ENCODE measurements around the gene CRYGD.
"Not testable (repeated sequence)": the region's sequence is repeated elsewhere in the genome, so short reads cannot be mapped to it uniquely, and the experiment has no call there.

CRYGD gene

DNA sequence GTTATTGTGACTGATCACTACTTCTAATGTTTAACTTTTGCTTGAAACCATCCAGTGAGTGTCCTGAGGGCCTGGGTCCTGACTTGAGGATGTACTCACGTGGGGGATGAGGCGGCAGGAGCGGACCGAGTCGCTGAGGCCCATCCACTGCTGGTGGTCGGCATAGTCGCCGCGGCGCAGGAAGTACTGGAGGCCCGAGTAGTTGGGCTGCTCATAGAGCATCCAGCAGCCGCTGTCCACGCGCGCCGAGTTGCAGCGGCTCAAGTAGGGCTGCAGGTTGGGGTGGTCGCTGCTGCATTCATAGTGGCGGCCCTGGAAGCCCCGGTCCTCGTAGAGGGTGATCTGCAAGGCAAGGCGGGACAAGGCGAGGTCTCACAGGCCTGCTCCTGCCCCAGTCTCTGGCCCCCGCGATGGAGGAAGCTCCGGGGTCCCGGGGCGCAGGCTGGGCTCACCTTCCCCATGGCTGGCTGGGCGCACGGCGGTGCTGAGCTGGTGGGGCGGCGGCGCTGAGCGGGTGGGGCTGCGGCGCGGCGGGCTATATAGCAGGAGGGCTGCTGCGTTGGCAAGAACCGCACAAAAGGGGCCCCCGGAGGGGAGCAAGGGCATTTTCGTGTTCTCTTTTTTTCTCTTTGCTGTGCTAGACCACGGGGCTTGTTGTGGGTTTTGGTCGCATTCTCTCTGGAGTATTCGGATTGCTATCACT lies at the start of gene CRYGD:
CRYGD (minus strand) TSS at position 512 of the 703 bp plus-strand sequence; CDS start at position 461, 51 bp downstream.
- DNase-seq (ENCODE audit: low read depth in 2 of 2): not testable (repeated sequence)

DNA sequence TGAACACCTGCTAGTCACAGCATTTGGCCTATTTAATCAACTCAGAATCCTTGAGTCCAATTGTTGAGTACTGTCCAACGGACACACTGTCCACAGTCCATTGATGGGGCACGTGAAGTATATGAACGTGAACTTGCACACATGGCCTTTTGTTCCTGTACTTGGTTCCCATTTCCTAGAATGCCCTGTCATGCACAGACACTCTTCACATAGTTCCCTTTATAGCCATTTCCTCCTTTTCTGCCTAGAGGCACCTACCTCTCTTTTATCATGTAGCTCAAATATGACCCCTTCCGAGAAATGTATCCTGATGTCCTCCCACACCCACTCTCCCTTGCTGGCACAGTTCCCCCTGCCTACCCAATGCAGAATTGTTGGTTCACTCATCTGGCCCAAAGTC lies 47.8 kb upstream of the CRYGD start:
- no peak for DNase-seq (ENCODE audit: low read depth in 2 of 2)

DNA sequence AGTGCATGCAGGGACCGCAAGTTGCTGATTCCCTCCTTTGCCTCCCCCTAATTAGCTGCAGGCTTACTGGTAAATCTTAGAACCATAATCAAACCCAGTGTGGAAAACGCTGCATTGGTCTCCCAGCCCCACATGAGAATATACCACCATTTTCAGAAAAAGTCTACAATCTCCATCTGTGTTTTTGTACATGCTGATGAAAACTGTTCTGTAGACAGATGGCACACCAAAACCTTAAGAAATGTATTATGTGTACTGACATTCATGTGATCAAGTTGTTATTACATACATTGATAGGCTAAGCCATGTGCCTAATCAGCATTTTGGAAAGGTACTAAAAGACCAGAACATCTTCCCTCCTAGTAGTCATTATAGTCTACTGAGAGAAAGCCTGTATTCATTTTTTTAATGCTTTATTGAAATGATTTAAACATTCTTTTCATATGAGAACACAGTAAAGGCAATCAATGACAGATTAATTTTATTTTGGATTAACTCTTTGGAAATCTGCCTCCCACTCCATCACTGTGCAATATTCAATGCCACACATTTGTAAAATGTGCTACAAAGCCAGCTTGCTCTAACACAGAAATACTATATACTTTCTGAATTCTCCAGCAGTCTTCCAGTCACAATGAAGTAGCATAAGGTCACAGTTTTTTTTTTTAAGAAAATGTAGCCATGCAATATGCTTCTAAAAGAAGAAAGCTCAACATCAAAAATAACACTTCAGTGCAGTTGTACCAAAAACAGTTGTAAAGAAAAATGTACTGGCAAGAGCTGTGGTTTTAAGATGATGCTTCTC lies 40.8 kb upstream of the CRYGD start:
- no peak for DNase-seq (ENCODE audit: low read depth in 2 of 2)

DNA sequence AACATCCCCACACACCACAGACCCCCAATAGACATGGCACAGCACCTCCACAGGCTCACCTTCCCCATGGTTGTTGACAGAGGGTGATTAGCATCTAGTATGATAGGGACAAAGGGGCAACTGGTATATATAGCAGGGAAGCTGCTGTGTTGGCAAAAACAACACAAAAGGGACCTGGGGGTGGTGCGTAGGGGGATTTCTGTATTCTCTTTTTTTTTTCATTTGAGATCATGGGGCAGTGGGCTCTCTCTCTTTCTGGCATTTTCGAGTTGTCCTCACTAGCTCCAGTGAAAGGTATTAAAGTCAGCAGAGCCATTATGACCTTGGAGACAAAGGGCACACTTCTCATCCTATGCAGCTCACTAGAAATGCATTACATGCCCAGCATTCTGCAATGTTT lies 39.2 kb upstream of the CRYGD start, which contains the start of gene CRYGA:
CRYGA (minus strand) TSS at position 101 of the 400 bp plus-strand sequence; CDS start at position 68, 33 bp downstream.
- no peak for DNase-seq (ENCODE audit: low read depth in 2 of 2)

DNA sequence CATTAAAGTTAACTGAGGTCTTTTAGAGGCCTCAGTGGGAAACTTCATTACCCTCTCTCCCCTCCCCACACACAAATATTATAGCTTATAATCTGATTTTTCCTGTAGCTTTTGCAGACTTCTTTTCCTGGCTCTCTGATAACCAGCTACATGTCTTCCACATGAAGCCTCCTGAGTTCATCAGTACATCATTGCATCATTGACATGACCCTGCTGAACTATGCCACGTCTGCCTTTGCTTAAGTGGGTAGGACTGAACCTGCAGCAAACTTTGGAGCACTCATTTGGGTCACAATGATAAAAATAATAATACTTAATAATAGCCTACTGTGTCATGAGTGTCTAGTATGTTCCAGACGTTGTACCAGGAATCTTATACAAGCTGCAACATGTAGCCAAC lies 32.1 kb upstream of the CRYGD start:
- DNase-seq (ENCODE audit: low read depth in 2 of 2): no peak

DNA sequence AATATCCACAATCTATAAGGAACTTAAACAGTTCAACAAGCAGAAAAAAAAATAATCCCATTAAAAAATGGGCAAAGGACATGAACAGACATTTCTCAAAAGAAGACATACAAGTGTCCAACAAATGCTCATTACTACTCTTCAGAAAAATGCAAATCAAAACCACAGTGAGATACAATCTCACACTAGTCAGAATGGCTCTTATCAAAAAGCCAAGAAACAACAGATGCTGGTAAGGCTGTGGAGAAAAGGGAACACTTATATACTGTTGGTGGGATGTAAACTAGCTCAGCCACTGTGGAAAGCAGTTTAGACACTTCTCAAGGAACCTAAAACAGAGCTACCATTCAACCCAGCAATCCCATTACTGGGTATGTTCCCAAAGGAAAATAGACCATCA lies 28.8 kb upstream of the CRYGD start:
- DNase-seq (ENCODE audit: low read depth in 2 of 2): no peak

DNA sequence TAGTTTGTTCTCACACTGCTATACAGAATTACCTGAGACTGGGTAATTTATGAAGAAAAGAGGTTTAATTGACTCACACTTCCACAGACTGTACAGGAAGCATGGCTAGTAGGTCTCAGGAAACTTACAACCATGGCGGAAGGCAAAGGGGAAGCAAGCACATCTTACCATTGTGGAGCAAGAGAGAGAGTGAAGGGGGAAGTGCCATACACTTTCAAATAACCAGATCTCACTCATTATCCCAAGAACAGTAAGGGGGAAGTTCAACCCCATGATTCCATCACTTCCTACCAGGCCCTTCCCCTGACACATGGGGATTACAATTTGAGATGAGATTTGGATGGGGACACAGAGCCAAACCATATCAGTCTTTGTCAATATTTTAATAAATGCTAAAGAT lies 26.6 kb upstream of the CRYGD start:
- DNase-seq (ENCODE audit: low read depth in 2 of 2): no peak

DNA sequence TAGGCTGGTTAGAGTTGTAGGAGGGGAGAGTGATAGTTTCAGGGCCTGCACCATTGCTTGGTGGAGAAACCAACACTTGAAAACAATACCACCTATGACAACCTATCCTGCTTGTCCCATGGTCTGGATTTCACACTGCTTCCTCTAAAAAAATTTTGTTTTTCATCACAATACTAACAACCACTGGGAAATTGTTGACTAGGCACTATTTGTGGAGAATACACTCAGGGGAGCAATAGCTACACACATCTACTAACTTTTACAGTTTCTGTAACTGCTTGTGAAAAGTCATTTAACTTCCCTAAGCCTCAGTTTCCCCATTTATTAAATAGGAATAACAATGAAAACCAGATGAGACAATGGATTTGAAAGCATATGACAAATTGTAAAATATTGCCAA lies 25.8 kb upstream of the CRYGD start:
- no peak for DNase-seq (ENCODE audit: low read depth in 2 of 2)

DNA sequence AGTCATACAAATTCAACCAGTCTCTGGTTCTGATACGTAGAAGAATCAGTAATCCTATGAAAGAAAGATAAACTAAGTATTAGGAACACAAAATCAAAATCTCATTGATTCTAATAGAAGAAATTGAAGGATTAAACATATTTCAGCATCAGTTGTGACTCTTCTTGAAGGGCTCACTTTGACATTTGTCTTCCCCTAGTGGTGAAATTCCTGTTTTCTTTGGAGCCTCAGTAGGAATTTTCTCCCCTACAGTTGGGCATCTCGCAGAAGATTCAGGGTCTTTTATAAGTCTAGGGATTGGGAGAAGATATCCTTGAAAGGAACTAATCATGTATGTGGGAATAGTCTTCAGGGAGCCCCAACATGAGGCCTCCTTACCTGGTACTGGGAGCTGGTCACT lies 24.5 kb upstream of the CRYGD start:
- DNase-seq (ENCODE audit: low read depth in 2 of 2): no peak

DNA sequence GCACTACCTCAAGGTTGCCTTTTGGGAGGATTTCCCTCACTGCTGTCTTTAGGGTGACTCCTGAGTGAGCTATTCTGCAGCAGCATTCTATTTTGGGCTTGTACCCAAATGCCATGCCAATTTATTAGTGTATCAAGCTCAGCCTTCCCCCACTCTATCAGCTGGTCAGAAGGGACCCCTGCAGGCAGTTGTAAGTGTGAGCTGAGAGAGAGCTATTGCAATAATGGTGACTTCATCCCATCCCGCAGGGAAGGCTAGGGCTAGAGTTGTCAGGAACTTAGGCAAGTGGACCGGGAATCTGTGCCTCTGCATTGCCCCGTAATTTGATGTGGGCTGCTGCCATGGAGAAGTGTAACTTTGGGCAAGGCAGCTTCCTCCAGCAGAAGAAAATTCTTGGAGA lies 23.4 kb upstream of the CRYGD start:
- DNase-seq (ENCODE audit: low read depth in 2 of 2): no peak

DNA sequence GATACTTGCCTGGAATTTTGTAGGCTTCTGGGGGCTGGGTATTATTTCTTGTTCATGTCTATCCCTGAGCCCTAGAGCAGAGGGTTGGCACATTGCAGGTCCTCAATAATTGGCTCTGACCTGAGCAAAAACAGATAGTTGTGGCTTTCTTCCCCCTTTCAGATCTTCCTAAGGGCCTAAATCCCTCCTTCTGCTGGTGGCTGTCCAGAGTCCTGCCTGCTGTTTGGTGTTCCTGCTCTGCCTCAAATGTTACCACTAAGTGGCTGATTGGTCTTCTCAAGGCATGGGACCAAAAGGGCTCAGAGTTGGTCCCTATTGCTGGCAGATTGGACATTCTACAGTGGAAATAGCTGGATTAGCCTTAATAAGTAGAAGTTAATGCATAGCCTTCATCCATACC lies 22.7 kb upstream of the CRYGD start:
- no peak for DNase-seq (ENCODE audit: low read depth in 2 of 2)

DNA sequence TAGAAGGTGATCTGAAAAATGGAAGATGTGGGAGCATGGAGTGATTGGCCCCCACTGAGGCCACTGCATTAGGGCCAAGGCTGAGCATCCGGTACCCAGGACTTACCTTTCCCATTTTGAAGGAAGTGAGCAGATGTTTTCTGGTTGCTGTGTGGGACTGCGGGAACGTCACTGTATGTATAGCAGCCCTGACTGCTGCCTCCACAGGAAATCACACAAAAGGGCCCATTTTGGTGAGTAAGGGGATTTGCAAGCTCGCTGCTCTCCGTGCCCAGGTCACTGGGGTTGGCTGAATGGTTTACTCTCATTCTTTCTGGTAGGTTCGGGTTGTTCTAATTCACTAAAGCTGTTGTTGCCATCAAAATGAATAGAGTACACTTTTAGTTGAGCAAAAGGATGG lies 21.7 kb upstream of the CRYGD start, which contains the start of gene CRYGB:
CRYGB (minus strand) TSS at position 153 of the 400 bp plus-strand sequence; CDS start at position 115, 38 bp downstream.
- DNase-seq (ENCODE audit: low read depth in 2 of 2): no peak

DNA sequence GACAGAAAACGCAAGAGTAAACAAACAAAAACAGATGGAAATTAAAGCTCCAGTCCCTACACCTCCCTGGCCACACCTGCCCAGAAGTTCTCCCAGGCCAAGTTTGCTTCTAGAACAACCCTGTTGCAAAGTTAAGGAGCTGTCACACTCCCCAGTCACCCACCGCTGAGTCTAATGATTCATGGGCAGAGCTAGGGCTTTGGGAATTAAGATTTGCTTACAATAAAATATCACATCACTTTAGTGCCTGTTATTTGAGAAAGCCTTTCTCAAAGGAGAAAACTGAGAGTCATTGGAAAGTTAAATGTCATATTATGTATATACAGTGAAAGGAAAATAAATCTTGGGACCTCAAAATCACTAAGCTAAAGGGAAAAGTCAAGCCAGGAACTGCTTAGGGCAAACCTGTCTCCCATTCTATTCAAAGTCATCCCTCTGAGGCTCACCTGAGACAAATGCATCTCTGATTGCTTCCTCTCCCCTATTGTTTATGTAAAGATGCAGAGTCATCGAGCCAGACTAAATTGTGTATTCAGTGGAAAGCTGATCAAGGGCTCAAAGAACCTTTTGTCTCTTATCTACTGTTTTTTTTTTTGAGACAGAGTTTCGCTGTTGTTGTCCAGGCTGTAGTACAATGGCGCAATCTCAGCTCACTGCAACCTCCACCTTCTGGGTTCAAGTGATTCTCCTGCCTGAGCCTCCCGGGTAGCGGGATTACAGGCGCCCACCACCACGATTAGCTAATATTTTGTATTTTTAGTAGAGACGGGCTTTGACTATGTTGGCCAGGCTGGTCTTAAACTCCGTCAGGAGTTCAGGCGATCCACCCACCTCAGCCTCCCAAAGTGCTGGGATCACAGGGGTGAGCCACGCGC lies 18.8 kb upstream of the CRYGD start:
- DNase-seq (ENCODE audit: low read depth in 2 of 2): no peak

DNA sequence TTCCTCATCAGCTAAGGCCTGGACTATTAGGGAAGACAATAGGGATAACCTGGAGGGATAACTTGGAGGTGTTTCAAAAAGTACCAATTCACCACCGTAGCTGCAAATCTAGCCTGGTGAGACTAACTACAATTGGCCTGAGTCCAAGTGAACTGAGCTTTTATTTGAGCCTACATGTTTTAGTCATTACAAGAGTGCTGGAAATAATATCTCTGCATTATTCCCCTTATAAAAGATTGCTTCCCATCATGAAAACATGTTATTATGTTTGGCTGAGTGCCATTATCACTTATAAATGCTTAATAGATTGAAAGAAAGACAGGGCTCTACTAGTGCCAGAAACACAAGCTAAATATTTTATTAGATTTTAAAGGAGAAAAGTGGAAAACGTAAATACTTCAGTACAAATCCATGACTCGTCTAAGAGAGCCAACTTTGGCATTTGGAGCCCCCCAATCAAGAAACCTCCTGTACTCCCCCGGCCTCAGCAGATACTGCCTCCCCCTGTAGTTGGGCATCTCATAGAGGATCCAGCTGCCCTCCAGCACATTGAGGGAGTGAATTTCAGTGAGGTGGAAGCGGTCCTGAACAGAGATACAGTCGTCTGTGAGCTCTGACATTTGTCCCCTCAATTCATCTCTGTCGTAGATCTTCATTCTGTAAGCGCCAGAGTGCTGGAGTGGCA lies 18.1 kb upstream of the CRYGD start:
- DNase-seq (ENCODE audit: low read depth in 2 of 2): no peak

DNA sequence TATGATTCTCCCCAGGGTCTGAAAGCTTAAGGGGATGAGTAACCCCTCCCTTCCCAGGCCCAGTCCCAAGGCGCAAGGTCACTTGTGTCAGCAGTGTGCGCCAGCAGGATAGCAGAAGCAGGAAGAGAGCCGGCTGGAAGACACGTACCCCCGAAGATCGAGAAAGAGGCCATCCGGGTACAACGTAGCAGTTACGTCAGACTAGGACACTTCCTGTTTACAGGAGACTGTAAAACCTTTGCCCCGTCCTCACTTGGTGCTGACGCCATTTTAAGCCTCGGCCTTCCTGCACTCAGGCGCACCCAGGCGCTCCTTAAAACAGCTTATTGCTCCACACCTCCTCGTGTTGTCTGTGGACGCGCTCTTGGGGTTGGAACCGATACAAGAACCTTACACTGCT lies 15.1 kb upstream of the CRYGD start:
- no peak for DNase-seq (ENCODE audit: low read depth in 2 of 2)

DNA sequence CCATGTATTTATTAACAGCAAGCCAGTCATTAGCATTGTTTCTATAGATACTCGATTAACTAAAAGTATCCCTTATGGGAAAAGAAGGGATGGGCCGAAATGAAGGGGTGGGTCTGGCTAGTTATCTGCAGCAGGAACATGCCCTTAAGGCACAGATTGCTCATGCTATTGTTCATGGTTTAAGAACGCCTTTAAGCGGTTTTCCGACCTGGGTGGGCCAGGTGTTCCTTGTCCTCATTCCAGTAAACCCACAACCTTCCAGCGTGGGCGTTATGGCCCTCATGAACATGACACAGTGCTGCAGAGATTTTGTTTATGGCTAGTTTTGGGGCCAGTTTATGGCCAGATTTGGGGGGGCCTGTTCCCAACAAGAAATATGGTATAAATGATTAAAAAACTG lies 14.0 kb upstream of the CRYGD start:
- DNase-seq (ENCODE audit: low read depth in 2 of 2): not testable (repeated sequence)

DNA sequence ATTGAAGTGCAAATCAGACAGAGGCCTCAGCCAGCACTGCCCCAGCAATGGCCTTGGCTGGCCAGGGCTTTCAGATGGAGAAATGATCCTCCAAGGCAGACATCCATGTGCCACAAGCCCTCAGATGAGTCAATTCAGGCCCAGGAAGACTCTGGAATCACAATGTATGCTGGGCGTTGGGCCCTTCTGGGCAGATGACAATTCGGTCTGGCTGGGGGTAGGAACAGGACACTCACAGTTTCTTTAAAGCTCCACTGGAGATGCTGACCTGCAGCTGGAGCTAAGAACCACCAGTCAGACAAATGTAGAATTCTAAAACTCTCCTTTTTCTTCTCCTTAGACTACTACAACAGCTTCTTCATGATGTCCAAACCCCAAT lies 12.4 kb upstream of the CRYGD start:
- DNase-seq (ENCODE audit: low read depth in 2 of 2): no peak

DNA sequence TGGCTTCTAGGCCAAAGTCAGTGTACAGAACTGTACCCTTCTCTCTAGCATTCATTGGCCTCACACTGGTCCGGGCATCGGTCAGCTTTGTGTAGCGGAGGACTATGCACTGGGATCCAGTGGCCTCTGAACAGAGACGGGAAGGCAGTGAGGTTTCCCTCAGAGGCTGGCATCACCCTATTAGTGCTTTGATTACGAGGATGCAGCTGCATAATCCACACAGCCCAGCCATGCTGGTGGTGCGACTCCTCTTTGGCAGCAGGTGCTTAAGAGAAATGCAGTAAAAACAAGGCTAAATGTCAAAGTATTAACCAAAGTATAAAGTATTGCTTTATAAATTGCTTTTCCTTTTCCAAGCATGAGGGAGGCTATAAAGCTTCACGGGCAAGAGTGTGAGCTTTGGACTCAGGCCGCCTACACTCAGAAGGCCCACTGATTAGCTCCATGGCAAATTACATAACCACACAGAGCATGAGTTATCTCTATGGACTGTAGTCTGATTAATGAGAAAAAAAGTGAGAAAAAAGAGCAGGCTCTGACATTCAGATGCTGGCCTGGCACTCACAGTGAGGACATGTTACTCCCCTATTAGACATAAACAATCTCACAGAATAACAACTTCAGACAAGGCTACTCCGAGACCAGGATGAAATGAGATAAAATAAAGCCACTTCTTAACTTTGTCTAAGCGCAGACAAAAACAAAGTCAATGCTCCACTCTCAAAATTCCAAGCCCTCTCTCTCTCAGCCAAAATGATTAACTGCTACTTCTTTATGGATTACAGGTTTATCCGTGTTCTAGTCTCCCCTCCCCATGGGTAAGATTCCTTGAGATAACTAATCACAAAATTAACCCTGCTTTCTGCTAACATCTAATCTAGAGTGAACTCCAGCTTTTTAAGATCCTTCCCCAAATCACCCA lies 11.7 kb upstream of the CRYGD start:
- no peak for DNase-seq (ENCODE audit: low read depth in 2 of 2)

DNA sequence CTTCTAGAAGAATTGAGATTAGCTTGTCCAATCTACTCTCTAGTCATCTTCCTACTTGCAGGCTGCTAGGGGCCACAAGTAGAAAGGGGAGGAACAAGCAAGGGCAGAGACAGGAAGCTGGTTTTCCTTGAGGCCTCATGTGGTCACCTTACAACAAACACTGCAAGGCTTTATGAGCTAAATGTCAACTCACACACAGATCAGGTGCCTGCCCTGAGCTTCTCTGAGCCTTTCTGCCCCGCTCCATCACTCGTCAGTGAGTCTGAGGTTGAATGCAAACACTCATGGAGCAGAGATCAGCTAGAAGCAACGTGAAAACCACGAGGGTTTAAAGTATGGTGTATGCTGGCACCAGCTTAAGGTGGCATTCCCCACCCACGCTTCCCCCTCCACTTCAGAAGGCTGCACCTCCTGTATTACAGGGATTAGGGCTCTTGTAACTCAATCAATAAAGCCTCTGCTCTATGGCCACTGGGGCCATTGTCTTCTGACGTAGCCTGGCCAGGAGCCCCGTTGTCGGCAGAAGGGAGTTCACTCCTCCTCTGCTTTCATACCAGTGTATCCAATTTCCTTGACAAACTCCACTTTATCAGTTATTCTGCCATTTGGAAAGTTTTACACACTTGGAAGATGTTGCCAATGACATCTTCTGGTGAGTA lies 10.7 kb upstream of the CRYGD start:
- no peak for DNase-seq (ENCODE audit: low read depth in 2 of 2)

DNA sequence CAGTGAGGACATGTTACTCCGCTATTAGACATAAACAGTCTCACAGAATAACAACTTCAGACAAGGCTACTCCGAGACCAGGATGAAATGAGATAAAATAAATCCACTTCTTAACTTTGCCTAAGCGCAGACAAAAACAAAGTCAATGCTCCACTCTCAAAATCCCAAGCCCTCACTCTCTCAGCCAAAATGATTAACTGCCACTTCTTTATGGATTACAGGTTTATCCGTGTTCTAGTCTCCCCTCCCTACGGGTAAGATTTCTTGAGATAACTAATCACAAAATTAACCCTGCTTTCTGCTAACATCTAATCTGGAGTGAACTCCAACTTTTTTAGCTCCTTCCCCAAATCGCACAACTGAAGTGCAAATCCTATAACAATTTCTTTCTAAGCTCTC lies 6.4 kb upstream of the CRYGD start:
- DNase-seq (ENCODE audit: low read depth in 2 of 2): no peak
